OCI-LY1 (cell line): Measurements from ENCODE around the gene TRMU.

Experiments
- EZH2 ChIP-seq: fragments of 200-600 bp; sonication (generic), shearing (Covaris generic); IDR thresholded peaks from 2 replicates; pipeline ENCODE4 v1.8.0; 2017; ENCODE audit warnings: borderline replicate concordance, mixed run types, mild to moderate bottlenecking, antibody characterized with exemption, low read length, moderate library complexity, mixed read lengths
- TF ChIP-seq, protein P1 (sequence below): fragments of 200-600 bp; sonication (generic), shearing (Covaris generic); IDR thresholded peaks from 2 replicates; pipeline ENCODE4 v1.5.1; 2017; ENCODE audit warnings: mild to moderate bottlenecking, antibody characterized with exemption, low read length, moderate library complexity, mixed read lengths

DNA sequence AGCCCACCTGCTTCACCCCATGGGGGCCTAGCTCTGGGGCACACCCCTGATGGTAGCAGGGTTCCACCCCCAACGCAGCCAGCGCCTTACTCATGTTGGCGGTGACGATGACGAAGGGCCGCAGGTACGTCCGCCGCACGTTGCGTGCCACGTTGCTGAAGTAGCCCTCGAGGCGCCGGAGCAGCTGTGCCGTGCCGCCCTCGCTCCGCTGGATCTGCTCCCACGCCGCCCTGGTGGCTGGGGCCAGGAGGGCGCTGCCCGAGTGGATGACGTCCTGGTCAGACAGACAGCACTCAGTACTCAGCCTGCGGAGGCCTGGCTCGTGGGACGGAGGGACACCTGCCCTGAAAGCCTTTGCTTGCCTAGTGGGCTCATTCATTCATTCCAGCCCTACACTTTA lies 50.8 kb downstream of the TRMU start:
- TF ChIP-seq EZH2 = no peak
- TF ChIP-seq, protein P1, sequence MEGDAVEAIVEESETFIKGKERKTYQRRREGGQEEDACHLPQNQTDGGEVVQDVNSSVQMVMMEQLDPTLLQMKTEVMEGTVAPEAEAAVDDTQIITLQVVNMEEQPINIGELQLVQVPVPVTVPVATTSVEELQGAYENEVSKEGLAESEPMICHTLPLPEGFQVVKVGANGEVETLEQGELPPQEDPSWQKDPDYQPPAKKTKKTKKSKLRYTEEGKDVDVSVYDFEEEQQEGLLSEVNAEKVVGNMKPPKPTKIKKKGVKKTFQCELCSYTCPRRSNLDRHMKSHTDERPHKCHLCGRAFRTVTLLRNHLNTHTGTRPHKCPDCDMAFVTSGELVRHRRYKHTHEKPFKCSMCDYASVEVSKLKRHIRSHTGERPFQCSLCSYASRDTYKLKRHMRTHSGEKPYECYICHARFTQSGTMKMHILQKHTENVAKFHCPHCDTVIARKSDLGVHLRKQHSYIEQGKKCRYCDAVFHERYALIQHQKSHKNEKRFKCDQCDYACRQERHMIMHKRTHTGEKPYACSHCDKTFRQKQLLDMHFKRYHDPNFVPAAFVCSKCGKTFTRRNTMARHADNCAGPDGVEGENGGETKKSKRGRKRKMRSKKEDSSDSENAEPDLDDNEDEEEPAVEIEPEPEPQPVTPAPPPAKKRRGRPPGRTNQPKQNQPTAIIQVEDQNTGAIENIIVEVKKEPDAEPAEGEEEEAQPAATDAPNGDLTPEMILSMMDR = no peak
